ENCODE results near the gene ACTR6.
"Not testable (repeated sequence)": the region's sequence is repeated elsewhere in the genome, so short reads cannot be mapped to it uniquely, and the experiment has no call there.

The ACTR6 gene

GRCh38 chr12:100222173-100222572 is 21.6 kb downstream of the ACTR6 start:
- DNase-seq (ENCODE audit: low spot score) = not testable (repeated sequence)

- no peak for DNase-seq (ENCODE audit: low spot score)
Measured at GRCh38 chr12:100225491-100225890, 24.9 kb downstream of the ACTR6 start.

GRCh38 chr12:100229036-100229635 is 28.5 kb downstream of the ACTR6 start:
- DNase-seq (ENCODE audit: low spot score) = peak; percentile 17

GRCh38 chr12:100229876-100230275 is 29.3 kb downstream of the ACTR6 start:
- no peak for DNase-seq (ENCODE audit: low spot score)

- not testable (repeated sequence) for DNase-seq (ENCODE audit: low spot score)
Measured at GRCh38 chr12:100231873-100232272, 31.3 kb downstream of the ACTR6 start.

- DNase-seq (ENCODE audit: low spot score) = no peak
Measured at GRCh38 chr12:100234166-100234565, 33.6 kb downstream of the ACTR6 start.

GRCh38 chr12:100234591-100235304 is 34.1 kb downstream of the ACTR6 start:
- peak; percentile 27 for DNase-seq (ENCODE audit: low spot score)

- DNase-seq (ENCODE audit: low spot score) = no peak
Measured at GRCh38 chr12:100238801-100239200, 38.2 kb downstream of the ACTR6 start.

- DNase-seq (ENCODE audit: low spot score) = no peak
Measured at GRCh38 chr12:100239589-100239988, 39.0 kb downstream of the ACTR6 start.

- DNase-seq (ENCODE audit: low spot score) = no peak
Measured at GRCh38 chr12:100243137-100243536, 42.5 kb downstream of the ACTR6 start.

- DNase-seq (ENCODE audit: low spot score) = no peak
Measured at GRCh38 chr12:100247765-100248164, 47.1 kb downstream of the ACTR6 start.

GRCh38 chr12:100248886-100249285 is 48.3 kb downstream of the ACTR6 start:
- DNase-seq (ENCODE audit: low spot score) = no peak

GRCh38 chr12:100249941-100250340 is 49.3 kb downstream of the ACTR6 start:
- no peak for DNase-seq (ENCODE audit: low spot score)

GRCh38 chr12:100251917-100252316 is 51.3 kb downstream of the ACTR6 start:
- no peak for DNase-seq (ENCODE audit: low spot score)

GRCh38 chr12:100253437-100253836 is 52.8 kb downstream of the ACTR6 start:
- DNase-seq (ENCODE audit: low spot score) = no peak

GRCh38 chr12:100254876-100255275 is 54.3 kb downstream of the ACTR6 start:
- no peak for DNase-seq (ENCODE audit: low spot score)

GRCh38 chr12:100258127-100258526 is 57.5 kb downstream of the ACTR6 start:
- DNase-seq (ENCODE audit: low spot score) = no peak

- DNase-seq (ENCODE audit: low spot score) = no peak
Measured at GRCh38 chr12:100263131-100263530, 62.5 kb downstream of the ACTR6 start.

GRCh38 chr12:100265107-100265506 is 64.5 kb downstream of the ACTR6 start:
- DNase-seq (ENCODE audit: low spot score) = not testable (repeated sequence)

- peak; percentile 17 for DNase-seq (ENCODE audit: low spot score)
Measured at GRCh38 chr12:100265732-100266584, 65.3 kb downstream of the ACTR6 start.

GRCh38 chr12:100266585-100266834 is 65.9 kb downstream of the ACTR6 start:
- peak; percentile 94 for DNase-seq (ENCODE audit: low spot score)

GRCh38 chr12:100266835-100267602 is 66.4 kb downstream of the ACTR6 start, which contains the start of the genes DEPDC4 and SCYL2:
DEPDC4 (minus strand) TSS chr12:100267079; CDS start chr12:100267076, 3 bp downstream.
SCYL2 (plus strand) TSS chr12:100267177; CDS start chr12:100282971, 15,794 bp downstream.
- DNase-seq (ENCODE audit: low spot score) = peak; percentile 90

All from iPS-NIHi11 (cell line).